GM19035 (cell line): ENCODE measurements around the gene AMN.

Experiments
- ATAC-seq: cut with Tn5 transposase; IDR thresholded peaks from one replicate; pipeline ENCODE4 v1.9.1; 2021; ENCODE audit not compliant: unreplicated experiment

Gene AMN

GRCh38 chr14:102927878-102928411, 5.5 kb downstream of the AMN start:
- ATAC-seq, result no peak

- peak; percentile 50 for ATAC-seq
These were observed 6.2 kb downstream of the AMN start for GRCh38 chr14:102928412-102929240.

GRCh38 chr14:102929241-102930137, 7.0 kb downstream of the AMN start:
- ATAC-seq, result no peak

- no peak for ATAC-seq
These were observed 7.8 kb downstream of the AMN start for GRCh38 chr14:102930138-102930752.

- ATAC-seq, result no peak
These were observed 8.5 kb downstream of the AMN start for GRCh38 chr14:102930753-102931579.

- ATAC-seq, result no peak
These were observed 9.3 kb downstream of the AMN start for GRCh38 chr14:102931580-102932285.

GRCh38 chr14:102932484-102933248, 10.2 kb downstream of the AMN start:
- ATAC-seq, result no peak

GRCh38 chr14:102933618-102934231, 11.3 kb downstream of the AMN start:
- no peak for ATAC-seq

- ATAC-seq, result no peak
These were observed 13.3 kb downstream of the AMN start for GRCh38 chr14:102935756-102936155.

GRCh38 chr14:102937331-102938175, 15.1 kb downstream of the AMN start:
- ATAC-seq, result no peak

GRCh38 chr14:102938191-102938590, 15.7 kb downstream of the AMN start:
- no peak for ATAC-seq

GRCh38 chr14:102939329-102939728, 16.9 kb downstream of the AMN start:
- ATAC-seq, result no peak

GRCh38 chr14:102939820-102940561, 17.5 kb downstream of the AMN start:
- ATAC-seq, result no peak

GRCh38 chr14:102940729-102941362, 18.4 kb downstream of the AMN start:
- ATAC-seq, result no peak

GRCh38 chr14:102941419-102942011, 19.1 kb downstream of the AMN start:
- no peak for ATAC-seq

- no peak for ATAC-seq
These were observed 19.6 kb downstream of the AMN start for GRCh38 chr14:102942069-102942468.
